Measurements from ENCODE around the gene CYP46A1.

- TF ChIP-seq, protein P1, sequence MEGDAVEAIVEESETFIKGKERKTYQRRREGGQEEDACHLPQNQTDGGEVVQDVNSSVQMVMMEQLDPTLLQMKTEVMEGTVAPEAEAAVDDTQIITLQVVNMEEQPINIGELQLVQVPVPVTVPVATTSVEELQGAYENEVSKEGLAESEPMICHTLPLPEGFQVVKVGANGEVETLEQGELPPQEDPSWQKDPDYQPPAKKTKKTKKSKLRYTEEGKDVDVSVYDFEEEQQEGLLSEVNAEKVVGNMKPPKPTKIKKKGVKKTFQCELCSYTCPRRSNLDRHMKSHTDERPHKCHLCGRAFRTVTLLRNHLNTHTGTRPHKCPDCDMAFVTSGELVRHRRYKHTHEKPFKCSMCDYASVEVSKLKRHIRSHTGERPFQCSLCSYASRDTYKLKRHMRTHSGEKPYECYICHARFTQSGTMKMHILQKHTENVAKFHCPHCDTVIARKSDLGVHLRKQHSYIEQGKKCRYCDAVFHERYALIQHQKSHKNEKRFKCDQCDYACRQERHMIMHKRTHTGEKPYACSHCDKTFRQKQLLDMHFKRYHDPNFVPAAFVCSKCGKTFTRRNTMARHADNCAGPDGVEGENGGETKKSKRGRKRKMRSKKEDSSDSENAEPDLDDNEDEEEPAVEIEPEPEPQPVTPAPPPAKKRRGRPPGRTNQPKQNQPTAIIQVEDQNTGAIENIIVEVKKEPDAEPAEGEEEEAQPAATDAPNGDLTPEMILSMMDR (IDR thresholded peaks at IDR 0.05; ENCODE audit: low read length), result no peak
- TF ChIP-seq EZH2 (IDR thresholded peaks at IDR 0.05; ENCODE audit: borderline replicate concordance, low read length), result no peak
These were observed 4.6 kb upstream of the CYP46A1 start for GRCh38 chr14:99679543-99679942.
